GM21723 (cell line): ENCODE results near the gene PTPRK.

Experiments
- ATAC-seq: cut with Tn5 transposase; IDR thresholded peaks from one replicate; pipeline ENCODE4 v1.9.1; 2021; ENCODE audit warnings: mild to moderate bottlenecking, moderate library complexity; ENCODE audit not compliant: unreplicated experiment

Gene PTPRK

GRCh38 chr6:128158496-128158895, 361.9 kb downstream of the PTPRK start:
- ATAC-seq = no peak

- ATAC-seq = no peak
Measured at GRCh38 chr6:128156321-128157111, 363.9 kb downstream of the PTPRK start.

GRCh38 chr6:128155826-128156225, 364.6 kb downstream of the PTPRK start:
- no peak for ATAC-seq

- no peak for ATAC-seq
Measured at GRCh38 chr6:128152551-128152950, 367.8 kb downstream of the PTPRK start.

GRCh38 chr6:128150376-128150775, 370.0 kb downstream of the PTPRK start:
- ATAC-seq = no peak

- ATAC-seq = no peak
Measured at GRCh38 chr6:128149796-128150195, 370.6 kb downstream of the PTPRK start.

GRCh38 chr6:128144320-128144719, 376.1 kb downstream of the PTPRK start:
- no peak for ATAC-seq

GRCh38 chr6:128141932-128142331, 378.5 kb downstream of the PTPRK start:
- no peak for ATAC-seq

- ATAC-seq = no peak
Measured at GRCh38 chr6:128139519-128139918, 380.9 kb downstream of the PTPRK start.

GRCh38 chr6:128138694-128139093, 381.7 kb downstream of the PTPRK start:
- ATAC-seq = no peak

- ATAC-seq = no peak
Measured at GRCh38 chr6:128135325-128135724, 385.1 kb downstream of the PTPRK start.

- no peak for ATAC-seq
Measured at GRCh38 chr6:128131566-128131965, 388.8 kb downstream of the PTPRK start.

- ATAC-seq = no peak
Measured at GRCh38 chr6:128131036-128131435, 389.4 kb downstream of the PTPRK start.

- ATAC-seq = no peak
Measured at GRCh38 chr6:128129679-128130078, 390.7 kb downstream of the PTPRK start.

GRCh38 chr6:128127650-128128049, 392.7 kb downstream of the PTPRK start:
- no peak for ATAC-seq

GRCh38 chr6:128124713-128125112, 395.7 kb downstream of the PTPRK start:
- ATAC-seq = no peak

GRCh38 chr6:128121610-128122009, 398.8 kb downstream of the PTPRK start:
- ATAC-seq = no peak

- no peak for ATAC-seq
Measured at GRCh38 chr6:128121190-128121589, 399.2 kb downstream of the PTPRK start.

- ATAC-seq = no peak
Measured at GRCh38 chr6:128118401-128118800, 402.0 kb downstream of the PTPRK start.

- ATAC-seq = no peak
Measured at GRCh38 chr6:128117916-128118315, 402.5 kb downstream of the PTPRK start.

GRCh38 chr6:128114164-128114563, 406.2 kb downstream of the PTPRK start:
- no peak for ATAC-seq

- peak; percentile 51 for ATAC-seq
Measured at GRCh38 chr6:128112494-128112893, 407.9 kb downstream of the PTPRK start.

GRCh38 chr6:128111096-128111495, 409.3 kb downstream of the PTPRK start:
- no peak for ATAC-seq
